Measurements from ENCODE around the gene RP2.

RP2 gene

DNA sequence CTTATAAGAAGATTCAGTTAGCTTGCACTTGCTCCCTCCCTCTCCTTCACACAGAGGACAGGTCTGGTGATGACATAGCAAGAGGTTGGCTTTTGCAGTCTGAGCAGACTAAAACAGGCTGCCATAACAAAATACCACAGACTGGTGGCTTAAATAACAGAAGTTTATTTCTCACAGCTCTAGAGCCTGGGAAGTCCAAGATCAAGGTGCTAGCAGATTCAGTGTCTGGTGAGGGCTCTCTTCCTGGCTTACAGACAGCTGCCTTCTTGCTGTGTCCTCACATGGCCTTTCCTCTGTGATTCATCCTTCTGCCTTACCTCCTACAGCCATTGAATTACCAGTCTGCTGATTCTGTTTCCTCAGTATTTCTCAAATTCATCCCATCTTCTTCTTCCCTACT, 13.1 kb downstream of the RP2 start:
- no peak for DNase-seq

DNA sequence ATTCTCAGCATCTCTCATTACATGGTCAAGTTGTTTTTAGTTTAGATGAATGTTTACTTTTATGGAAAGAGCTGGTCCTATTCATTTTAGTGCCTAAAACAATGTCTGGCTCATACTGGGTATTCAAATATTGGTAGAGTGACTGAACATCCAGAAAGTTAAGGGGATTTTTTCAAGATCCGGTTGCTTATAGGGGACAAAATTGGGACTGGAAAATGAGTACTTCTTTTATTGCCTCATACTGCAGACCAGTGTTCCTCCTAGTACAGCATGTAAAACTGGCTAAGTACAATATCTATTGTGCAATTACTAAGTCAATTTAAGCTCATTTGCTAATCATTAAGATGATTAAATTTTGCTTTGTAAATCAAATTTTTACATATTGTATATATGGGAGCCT, 13.9 kb downstream of the RP2 start:
- no peak for DNase-seq

DNA sequence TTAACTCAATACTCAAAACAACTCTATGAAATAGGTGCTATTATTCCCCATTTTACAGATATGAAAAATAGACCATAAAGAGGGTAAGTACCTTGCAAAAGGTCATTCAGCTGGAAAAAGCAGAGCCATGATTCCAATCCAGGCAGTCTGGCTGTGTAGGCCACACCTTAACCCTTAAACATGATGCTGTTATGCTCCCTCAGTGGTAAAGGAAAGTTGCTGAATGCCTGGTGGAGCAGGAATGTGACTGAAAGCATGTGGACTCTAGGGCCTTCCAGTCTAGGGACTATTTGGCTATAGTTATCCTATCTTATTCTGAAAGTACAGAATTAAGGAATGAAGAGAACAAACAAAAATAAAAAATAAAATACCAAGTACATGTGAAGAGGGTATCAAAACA, 19.6 kb downstream of the RP2 start:
- no peak for DNase-seq

DNA sequence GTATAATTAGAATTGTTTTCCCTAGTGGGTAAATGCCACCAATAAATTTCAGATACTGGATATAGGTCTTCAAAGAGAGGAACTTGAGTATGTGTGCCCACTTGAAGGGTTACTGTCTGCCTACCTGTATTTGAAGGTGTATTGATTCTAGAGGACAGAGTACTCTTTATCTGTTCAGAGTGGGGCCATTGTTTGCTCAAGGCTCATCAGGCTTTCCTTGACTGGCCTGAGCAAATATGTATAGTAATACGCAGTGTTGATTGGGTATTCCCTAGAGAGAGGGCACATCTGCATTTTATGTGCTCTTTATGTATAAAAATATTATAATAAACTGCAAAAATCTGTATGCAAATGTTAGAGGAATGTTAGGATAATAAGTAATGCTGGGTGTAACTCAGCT, 23.7 kb downstream of the RP2 start:
- DNase-seq = no peak

DNA sequence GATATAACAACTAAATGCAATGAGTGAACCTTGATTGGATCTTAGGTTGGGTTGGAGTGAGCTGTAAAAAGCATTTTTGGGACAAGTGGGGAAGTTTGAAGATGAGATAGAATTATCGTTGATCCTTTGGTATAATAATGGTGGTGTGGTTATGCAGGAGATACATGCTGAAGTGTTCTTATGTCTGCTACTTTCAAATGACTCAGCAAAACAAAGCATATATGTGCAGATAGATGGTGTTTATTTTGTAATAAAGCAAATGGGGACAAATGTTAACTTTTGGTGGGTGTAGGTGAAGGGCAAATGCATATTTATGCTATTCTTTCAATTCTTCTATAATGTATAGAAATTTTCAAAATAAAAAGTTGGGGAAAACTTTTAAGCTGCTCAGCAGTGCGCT, 26.2 kb downstream of the RP2 start:
- no peak for DNase-seq

DNA sequence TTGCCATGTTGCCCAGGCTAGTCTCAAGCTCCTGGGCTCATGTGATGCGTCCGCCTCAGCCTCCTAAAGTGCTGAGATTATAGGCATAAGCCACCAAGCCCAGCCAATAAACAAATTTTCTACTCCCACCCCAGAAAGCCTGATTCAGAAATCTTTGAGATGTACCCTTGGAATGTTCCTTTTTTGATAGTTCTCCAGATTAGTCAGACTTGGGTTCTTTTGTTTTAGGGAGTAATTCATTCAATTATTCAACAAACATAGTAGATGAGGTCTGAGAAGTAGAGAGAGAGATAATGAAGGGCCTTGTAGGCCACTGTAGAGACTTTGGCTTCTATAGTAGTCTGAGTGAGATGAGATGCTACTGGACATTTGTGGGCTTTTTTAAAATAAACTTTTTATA, 27.8 kb downstream of the RP2 start:
- no peak for DNase-seq

DNA sequence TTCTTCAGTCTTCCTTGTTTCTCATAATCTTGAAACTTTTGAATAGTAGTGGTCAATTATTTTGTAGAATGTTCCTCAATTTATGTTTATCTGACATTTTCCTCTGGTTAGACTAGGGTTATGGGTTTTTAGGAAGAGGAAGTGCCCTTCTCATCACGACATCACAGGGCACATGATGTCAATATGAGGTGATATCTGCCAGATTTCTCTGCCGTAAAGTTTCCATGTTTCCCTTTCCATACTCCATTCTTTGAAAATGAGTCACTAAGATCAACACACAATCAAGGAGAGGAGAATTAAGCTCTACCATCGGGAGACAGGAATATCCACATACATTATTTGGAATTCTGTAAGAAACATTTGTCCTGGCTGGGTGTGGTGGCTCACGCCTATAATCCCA, 28.4 kb downstream of the RP2 start:
- no peak for DNase-seq

DNA sequence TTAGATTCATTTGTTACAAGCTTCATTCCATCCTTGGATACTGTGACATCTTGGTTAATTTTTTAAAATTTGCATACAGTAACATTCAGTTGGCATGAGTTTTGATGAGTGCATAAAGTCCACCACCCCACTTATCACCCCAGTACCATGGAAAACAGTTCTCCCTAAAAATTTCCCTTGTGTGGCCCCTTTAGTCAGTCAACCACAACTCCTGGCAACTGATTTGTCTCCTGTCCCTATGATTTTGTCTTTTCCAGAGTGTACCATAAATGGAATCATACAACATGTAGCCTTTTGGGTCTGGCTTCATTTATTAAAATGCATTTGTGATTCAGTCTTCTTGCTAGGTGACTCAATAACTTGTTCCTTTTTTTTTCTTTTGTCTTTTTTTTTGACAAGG, 29.9 kb downstream of the RP2 start:
- no peak for DNase-seq

DNA sequence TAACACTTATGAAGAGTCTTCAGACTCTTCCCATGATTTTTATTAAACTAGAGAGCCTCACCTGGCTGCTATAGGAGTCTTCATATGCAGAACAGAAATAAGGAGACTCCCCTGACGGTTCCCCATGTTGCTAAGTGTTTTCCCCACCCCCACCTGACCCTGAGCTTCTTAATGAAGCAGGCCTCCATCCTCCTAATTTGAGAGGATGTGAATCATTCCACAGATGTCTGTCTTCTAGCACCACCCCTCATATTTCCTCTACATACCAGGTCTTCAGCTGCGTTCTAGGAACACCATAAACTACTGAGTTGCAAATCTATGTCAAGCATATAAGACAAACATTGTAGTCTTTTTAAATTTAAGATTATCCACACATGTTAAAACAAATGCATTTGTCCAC, 36.9 kb downstream of the RP2 start:
- DNase-seq = no peak

DNA sequence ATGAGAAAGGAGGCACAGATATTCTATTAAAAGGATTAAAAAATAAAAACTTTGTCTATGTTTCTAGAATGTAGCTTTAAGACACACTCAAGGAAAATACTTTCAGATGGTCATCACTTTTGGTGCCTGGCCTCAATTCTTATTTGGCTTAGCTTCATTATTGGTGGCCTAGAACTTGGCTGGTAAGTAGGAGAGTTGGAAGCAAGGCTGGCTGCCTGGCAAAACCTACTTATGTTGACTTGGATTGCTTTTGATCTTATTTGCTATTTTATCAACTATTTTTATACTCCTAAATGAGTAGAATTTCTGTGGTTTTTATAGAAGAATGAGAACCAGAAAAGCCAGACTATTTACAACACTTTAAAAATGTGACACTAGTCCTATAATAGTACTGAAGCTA, 40.1 kb downstream of the RP2 start:
- no peak for DNase-seq

DNA sequence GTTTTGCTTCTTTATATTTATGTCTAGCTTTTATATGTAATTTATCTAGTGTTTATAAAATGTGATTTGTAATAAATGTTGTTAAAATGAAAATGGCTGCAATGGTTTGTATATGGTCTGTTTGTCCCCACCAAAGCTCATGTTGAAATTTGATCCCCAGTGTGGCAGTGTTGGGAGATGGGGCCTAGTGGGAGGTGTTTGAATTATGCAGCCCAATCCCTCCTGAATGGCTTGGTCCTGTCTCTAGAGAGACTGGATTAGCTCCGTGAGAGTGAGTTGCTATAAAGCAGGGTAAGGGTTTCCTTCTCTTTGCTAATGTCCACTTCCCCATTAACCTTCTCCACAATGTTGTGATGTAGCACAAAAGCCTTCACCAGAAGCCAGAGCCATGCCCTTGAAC, 45.4 kb downstream of the RP2 start:
- no peak for DNase-seq

DNA sequence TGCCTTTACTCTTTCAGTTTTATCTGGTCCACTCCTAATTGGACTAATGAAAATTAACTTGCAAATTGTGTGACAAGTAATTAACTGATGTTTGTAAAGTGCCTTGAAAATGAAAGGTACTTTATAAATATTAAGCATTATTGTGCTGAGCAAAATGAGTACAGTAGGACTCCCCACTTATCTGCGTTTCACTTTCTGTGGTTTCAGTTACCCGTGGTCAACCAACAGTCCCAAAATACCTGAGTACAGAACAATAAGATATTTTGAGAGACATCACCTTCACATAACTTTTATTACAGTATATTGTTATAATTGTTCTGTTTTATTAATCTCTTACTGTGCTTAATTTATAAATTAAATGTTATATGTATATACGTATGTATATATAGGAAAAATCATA, 48.0 kb downstream of the RP2 start:
- DNase-seq = no peak

DNA sequence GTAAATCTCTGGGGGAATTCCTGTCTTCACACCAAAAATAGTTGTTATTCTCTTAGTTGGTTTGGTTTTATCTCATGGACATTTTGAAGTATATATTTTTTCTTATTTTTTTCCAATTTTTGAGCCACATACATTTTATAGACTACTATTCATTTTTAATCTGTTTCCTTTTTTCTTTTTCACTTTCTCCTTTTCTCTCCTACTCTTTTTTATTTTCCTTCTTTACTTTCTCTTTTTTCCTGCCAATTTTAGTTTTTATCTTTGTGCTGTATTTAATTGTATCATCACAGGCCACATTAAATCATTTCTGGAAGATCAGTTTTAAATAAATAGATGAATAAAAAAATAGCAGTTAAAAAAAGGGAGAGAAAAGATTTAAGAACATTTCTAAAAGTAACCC, 61.4 kb downstream of the RP2 start:
- no peak for DNase-seq

DNA sequence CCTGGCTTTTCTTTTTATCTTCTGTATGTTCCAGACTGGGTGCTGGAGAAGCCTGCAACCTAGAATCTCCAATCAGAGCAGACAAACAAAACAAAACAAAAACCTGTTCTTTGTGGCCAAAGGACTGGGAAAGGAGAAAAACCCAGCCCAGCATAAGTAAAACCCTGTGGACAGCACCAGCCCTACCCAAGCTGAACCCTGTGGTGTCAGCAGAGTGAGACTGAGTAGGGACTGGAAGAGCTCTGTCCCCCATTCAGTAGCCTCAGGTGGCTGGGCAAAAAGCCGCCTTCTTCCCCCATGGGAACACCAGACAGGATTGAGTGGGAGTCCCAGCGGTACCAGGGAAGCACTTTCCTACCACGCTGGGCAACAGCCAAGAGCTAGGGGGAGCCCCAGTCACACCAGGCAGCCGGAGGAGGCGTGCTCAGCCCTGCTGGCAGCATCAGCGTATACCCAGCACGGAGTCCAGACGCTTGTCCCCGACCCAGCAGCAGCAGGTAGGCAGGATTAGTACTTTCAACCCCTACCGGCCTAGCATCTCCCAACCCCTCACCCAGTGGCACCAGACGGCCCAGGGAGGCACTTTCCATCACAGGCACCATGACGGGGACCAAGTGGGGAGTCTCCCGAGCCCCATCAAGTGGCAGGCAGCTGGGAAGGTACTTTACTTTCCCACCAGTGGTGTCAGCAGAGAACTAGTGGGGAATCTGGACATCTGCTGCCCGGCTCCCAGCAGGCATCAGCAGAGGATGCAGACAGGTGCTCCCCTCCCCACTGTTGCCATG, 66.8 kb downstream of the RP2 start:
- DNase-seq = peak; percentile 79

DNA sequence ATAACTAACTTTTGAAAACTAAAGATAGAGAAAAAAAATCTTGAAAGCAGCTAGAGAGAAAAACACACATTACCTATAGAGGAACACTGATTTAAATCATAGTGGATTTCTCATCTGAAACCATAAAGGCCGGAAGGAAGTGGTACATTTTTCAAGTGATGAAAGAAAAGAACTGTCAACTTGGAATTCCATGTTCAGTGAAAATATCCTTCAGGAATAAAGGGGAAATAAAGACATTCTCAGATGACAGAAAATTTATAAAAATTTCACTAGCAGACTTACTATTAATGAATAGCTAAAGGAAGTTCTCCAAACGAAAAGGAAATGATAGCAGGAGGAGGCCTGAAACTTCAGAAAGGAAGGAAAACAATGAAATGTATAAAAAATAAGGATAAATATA, 67.8 kb downstream of the RP2 start:
- DNase-seq = no peak

DNA sequence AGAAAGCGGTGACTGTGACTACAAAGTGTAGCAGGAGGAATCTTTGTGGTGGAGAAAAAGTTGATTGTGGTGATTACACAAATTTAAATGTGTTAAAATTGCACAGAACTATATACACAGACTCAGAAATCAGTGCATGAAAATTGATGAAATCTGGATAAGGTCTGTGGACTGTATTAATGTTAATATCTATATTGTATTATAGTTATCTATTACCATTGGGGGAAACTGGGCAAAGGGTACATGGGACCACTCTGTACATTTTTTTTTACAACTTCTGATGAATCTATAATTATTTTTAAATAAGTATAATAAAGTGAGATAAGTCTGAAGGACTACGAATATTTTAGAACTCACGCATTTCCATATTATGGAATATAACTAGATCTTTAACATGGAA, 73.6 kb downstream of the RP2 start:
- no peak for DNase-seq

DNA sequence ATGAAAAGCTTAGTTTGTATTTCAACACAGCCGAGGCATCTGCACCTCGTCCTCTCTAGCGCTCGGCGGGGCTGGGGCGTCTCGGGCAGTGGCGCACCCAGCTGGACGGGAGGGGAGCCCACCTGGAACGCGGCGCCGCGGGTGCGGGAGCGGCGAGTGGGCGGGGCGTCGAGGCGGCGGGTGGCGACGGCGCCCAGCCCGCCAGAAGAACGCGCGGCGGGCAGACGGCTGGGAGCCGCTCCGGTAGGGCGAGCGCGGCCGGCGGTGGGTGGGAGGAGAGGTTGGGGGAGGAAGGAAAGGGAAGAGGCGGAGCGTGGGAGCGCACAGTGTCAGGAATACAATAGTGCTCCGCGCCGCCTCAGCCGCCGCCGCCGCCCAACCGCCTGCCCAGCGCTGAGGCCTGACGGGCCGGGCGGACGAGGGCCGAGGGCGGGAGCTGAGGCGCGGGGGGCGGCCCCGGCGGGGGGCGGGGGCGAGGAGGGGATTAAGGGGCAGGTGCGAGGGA, 75.3 kb downstream of the RP2 start, which contains the start of gene JADE3:
TSS of gene JADE3 (plus strand) at position 324 of the 505 bp plus-strand sequence. CDS start 72,474 bp downstream, outside the sequence.
- peak; percentile 78 for DNase-seq

DNA sequence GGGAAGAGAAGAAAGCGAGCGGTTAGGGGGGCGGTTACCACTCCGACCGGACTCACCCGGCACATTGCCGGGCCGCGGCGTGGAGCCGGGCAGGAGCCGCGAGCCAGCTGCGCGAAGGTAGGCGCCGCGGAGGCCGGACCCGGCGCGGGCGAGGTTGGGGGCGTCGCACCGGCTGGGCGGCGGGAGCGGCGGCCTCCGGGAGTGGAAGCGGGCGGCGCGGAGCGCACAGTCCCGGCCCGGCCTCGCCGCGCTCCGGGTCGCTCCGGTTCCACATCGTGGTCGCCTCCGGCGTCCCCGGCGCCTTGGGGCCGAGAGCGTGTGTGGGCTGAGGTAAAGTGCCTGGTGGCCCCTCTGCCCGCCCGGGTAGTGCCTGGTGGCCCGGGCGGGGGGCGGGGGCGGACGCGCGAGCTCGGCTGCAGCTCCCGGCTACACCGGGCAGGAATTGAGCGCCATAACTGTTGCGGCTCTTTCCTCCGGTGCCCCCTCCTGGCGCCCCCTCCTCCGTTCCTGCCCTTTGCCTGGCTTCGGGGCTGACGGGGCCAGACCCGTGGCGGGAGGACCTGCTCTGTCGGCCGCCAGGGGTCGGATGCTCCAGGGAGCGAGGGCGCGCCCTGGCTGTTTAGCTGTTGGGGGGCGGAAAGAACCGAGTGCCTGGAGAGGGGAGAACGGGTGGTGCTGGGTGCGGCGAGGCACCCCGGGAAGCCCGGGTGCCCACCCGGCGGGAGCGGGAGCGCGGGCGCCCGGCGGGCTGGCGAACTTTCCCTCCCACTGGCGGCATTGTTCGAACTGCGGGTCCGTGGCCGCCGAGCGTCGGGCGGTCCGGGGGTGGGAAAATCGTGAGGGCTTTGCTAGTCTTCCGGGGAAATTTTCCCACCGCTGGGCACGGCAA, 76.0 kb downstream of the RP2 start:
- DNase-seq = peak; percentile 56

DNA sequence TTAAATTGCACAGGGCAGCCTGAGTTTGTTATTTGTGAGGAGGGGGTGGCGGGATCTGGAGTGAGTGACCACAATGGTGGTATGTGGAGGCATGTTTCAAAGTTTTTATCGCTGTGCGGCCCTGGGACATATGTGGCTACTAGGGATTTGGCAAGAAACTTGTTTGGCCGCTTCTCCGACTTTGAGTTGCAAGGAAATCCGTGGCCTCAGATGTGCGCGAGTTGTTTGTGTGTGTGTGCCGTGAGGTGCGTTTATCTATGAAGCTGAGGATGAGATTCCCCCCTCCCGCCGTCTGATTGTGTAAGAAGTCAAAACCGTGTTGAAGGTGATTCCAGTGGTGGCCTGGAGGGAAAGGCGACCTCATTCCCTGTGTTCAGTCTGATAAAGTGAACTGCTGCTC, 76.8 kb downstream of the RP2 start:
- DNase-seq = peak; percentile 20

DNA sequence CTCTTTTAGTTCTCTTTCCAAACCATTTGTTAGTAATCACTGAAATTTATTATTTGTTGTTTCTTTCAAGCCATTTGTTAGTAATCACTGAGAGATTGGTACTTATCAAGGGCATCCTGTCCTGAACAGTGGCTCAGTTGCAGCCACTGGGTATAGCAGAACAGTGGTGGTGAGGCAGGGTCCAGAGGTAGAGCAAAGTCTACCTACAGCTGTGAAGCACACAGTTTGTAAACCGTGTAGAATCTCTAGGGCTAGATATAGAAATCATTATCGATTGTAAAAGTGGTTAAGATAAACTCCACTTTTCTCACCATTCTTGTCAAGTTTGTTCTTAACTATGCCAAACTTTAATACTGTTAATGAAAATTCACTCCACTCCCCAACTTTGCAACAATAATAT, 79.4 kb downstream of the RP2 start:
- DNase-seq = no peak

DNA sequence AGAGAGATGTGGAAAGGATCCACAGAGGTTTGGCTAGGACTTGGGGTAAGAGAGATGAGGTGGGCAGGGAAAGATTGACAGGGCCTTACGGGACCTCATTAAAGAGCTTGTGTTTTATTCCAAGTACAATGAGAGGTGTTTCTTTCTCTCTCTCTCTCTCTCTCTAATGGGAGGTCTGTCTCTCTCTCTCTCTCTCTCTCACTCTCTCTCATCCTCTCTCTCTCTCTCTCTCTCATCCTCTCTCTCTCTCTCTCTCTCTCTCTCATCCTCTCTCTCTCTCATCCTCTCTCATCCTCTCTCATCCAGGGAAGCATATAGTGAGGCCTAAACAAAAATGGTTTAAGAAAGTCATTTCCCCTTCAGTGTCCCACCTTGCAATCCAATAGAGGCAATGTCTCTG, 80.8 kb downstream of the RP2 start:
- no peak for DNase-seq

DNA sequence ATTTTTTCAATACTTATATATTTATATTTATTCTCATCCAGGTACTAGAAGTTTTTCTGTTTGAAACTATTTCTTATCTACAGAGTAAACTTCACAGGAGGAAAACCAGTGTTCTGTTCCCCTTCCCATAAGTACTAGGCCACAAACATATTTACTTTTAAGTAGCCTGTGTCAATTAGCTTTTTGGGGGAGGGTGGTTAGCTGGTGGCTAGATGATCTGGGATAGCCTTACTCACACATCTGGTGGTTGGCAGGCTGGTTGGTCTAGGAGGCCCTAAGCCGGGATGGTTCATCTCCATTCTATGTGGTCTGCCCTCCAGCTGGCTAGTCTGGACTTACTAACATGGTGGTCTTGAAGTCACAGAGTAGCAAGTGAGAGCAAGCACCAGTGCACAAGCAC, 81.6 kb downstream of the RP2 start:
- no peak for DNase-seq

DNA sequence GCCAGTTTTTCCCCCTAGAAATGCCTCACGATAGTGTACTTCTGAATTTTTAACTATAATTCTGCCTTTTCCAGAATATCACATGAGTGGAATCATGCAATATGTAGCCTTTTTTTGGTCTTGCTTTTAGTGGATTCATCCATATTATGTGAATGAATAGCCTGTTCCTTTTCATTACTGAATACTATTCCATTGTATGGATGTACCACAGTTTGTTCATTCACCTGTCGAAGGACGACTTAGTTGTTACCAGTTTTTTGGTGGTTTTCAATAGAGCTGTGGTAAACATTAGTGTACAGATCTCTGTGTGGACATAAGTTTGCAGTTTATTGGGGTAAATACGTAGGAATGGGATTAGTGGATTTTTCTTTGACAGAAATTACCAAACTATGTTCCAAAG, 83.4 kb downstream of the RP2 start:
- no peak for DNase-seq

DNA sequence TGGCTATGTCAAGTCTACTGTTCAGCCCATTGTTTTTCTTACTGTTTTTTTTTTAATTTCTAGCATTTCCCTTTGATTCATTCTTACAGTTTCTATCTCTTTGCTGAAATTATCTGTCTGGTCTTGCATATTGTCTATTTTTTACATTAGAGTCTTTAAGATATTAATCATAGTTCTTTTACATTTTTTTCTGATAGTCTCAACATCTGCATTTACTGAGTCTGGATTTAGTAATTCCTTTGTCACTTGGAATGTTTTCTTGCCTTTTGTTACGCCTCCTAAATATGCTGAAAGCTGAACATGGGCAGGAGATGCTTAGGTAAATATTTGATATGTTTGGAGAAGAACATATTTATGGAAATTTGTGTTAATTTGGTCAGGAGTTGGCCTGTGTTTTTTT, 85.8 kb downstream of the RP2 start:
- no peak for DNase-seq
